KOPT-K1 (cell line): ENCODE data around the gene ERI3.

Experiments
- H3K27ac ChIP-seq: fragments of 200-600 bp; sonication (generic); 2 replicates; pipeline ENCODE4 v1.5.1; 2016; ENCODE audit warnings: antibody characterized with exemption, mild to moderate bottlenecking, low read depth, low read length; ENCODE audit not compliant: poor library complexity, severe bottlenecking
- H3K36me3 ChIP-seq: fragments of 200-600 bp; sonication (generic); 2 replicates; pipeline ENCODE4 v1.5.1; 2017; ENCODE audit warnings: antibody characterized with exemption, mild to moderate bottlenecking, low read length, moderate library complexity; ENCODE audit not compliant: insufficient read depth
- H3K9me3 ChIP-seq: fragments of 200-600 bp; sonication (generic); 2 replicates; pipeline ENCODE4 v1.5.1; 2017; ENCODE audit warnings: antibody characterized with exemption, low read length, mild to moderate bottlenecking; ENCODE audit not compliant: insufficient read depth, poor library complexity, severe bottlenecking

Gene ERI3

DNA sequence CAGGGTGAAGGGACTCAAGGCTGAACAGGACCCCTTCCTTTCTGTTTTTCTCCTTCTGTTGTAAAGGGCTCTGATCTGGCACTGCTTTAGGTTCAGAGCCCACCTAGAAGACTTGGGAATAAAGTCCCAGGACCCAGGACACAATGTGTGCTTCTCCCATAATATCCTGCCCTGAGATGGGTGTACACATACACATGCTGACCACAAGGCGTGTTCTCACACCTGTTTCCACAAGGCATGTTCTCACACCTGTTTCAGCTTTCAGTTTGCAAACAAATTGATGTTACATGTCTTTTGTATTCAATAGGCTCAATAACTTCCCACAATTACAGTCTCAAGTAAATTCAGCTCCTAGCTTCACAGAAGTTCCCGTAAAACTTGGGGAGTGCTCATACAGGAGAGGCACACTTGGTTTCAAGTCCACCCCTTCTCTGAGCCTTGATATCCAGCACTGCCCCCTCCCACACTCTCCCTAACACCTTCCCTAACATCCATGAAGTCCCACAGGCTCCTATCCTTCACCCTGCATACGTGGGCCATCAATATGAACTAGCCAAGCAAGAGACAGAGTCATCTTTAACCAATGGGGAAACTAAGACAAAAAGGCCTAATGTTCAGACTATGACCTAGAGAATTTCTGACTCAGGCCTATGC is 41.7 kb downstream of the ERI3 start:
- H3K27ac ChIP-seq: no peak overlapping the region
- H3K9me3 ChIP-seq: no peaks in the 10 kb centered on the region
- peaks cover 92% of the 10 kb centered on the region for H3K36me3 ChIP-seq

- no peak overlapping the region for H3K27ac ChIP-seq
- H3K9me3 ChIP-seq: no peaks in the 10 kb centered on the region
- peaks cover 92% of the 10 kb centered on the region for H3K36me3 ChIP-seq
Observed at GRCh38 chr1:44312399-44313196, 42.5 kb downstream of the ERI3 start.

DNA sequence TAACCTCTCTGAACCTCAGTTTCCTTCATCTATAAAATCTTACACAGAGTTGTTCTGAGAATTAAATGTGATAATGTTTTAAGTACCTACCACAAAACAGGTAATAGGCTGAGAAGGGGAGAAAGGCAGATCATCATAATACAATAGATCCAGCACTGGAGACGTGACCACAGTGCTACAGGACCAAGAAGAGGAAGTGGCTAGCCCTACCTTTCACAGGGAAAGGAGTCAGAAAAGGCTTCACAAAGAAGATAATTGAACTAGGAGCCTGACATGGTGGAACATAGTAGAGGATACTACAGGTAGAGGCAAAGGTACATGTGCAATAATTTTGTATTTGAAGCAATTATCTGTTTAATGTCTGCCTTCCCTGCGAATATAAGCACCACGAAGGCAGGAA is 45.1 kb downstream of the ERI3 start:
- no peak overlapping the region for H3K27ac ChIP-seq
- no peaks in the 10 kb centered on the region for H3K9me3 ChIP-seq
- peaks cover 80% of the 10 kb centered on the region for H3K36me3 ChIP-seq

GRCh38 chr1:44305962-44306422 is 49.1 kb downstream of the ERI3 start:
- Histone ChIP-seq H3K36me3 (peaks cover 76% of the 10 kb centered on the region), H3K27ac (no peak overlapping the region), H3K9me3 (no peaks in the 10 kb centered on the region)

DNA sequence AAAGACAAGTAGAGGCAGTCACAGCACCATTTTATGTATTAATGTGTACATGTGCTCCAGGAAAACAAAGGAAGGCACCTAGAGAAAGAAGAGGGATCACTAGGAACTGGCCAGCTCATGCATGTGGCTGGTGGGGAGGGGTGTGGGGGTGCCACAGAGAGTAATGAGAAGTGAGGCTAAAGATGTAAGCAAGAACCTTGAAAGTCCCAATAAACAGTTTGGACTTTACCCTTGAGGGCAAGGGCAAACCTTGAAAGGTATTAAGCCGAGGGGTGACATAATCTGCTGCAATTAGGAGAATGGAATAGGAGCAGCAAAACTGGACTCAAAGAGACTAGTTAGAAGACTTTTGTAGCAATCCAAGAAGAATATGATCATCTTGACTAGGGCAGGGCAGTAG is 51.5 kb downstream of the ERI3 start:
- Histone ChIP-seq H3K27ac (no peak overlapping the region), H3K36me3 (peaks cover 60% of the 10 kb centered on the region), H3K9me3 (no peaks in the 10 kb centered on the region)

DNA sequence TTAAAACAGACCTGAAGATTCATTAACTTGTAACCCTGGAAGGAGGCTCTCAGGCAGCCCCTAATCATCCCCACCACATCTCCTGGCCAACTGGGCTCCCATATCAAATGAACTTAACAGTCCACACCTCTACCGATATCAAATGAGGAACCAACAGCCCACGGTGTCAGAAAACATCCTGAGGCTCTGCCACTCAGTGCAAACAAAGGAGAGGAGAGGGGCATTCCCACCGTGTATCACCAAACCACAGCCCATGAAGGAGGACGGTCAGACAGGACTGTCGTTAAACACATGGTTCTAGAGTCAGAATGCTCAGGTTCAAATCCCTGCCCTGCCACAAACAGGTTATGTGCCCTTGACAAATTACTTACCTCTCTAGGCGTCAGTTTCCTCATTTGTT is 52.5 kb downstream of the ERI3 start:
- Histone ChIP-seq H3K36me3 (peaks cover 56% of the 10 kb centered on the region), H3K9me3 (no peaks in the 10 kb centered on the region), H3K27ac (no peak overlapping the region)

DNA sequence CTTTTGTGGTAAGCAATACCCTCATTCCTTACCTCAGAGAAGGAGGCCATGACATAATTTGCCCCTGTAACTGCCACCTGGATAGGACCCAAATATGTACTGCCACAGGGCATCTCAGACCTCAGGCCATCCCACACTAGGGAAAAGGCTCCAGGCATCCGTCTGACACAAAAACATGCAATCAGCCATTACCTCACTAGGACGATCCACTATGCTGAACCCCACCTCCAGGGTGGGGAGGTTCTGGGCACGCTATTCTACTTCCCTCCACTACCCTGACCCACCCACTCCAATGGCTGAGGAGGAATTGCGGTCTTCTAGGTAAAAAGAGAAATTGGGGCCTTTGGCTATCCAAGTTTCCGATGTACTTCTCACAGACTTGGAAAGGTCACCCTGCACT is 53.6 kb downstream of the ERI3 start:
- no peak overlapping the region for H3K27ac ChIP-seq
- peaks cover 56% of the 10 kb centered on the region for H3K36me3 ChIP-seq
- no peaks in the 10 kb centered on the region for H3K9me3 ChIP-seq

- Histone ChIP-seq H3K9me3 (no peaks in the 10 kb centered on the region), H3K27ac (no peak overlapping the region), H3K36me3 (peaks cover 59% of the 10 kb centered on the region)
Observed at GRCh38 chr1:44300852-44301251, 54.2 kb downstream of the ERI3 start.

DNA sequence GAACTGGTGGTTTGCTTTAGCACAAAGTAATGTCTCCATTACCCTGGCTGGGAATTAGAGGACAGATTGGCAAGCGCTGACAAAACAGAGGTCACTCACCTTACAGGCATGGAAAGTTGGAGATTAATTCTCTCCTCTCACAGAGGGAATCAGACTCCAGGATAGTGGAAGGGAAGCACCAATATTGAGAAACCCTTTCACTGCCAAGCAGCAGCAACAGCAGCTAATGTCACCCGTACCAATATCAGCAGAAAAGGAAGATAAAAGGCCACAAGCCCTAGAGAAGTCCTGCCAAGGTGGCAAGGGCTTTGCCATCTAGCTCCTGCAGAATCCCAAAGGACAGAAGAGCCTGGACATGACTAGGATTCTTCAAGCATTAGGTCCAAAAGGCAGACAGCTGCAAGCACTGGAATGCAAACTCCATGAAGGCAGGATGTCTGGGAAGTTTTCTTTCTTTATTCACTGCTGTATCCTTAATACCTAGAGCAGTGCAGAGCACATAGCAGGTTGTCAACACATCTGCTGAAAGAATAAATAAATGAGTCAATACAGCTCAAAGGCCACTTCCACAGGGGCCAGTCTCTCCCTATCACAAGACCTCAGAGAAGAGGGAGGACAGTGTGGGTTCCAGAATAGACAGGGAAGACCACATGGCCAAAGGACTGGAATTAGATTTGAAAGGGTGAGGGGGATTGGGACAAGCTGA is 57.2 kb downstream of the ERI3 start:
- no peaks in the 10 kb centered on the region for H3K9me3 ChIP-seq
- H3K36me3 ChIP-seq: peaks cover 66% of the 10 kb centered on the region
- H3K27ac ChIP-seq: no peak overlapping the region

GRCh38 chr1:44296806-44297205 is 58.3 kb downstream of the ERI3 start:
- no peak overlapping the region for H3K27ac ChIP-seq
- H3K9me3 ChIP-seq: no peaks in the 10 kb centered on the region
- peaks cover 65% of the 10 kb centered on the region; the same call in 1 of the 2 replicates for H3K36me3 ChIP-seq

GRCh38 chr1:44296086-44296485 is 59.0 kb downstream of the ERI3 start:
- H3K36me3 ChIP-seq: peaks cover 58% of the 10 kb centered on the region; the same call in 1 of the 2 replicates
- H3K27ac ChIP-seq: no peak overlapping the region
- H3K9me3 ChIP-seq: no peaks in the 10 kb centered on the region

DNA sequence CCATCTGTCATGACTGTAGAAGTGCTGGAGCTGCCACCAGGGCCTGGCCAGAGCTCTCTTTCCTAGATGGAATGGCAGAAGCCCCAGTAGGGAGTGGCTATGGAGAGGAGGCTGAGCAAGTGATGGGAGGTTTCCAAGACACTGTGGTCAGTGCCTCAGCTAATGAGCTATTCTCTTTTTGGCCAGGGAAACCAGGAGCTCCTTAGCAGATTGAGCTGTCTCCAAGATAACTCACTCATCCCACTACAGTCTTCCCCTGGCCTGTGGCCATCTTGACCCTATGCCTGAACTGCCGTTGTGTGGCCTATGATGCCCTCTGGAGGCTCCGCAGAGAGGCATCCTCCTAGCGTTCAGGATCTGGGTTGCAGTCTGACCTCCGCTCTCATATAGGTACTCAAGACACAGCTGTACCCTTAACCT is 60.5 kb downstream of the ERI3 start:
- Histone ChIP-seq H3K9me3 (no peaks in the 10 kb centered on the region), H3K36me3 (peaks cover 58% of the 10 kb centered on the region; the same call in 1 of the 2 replicates), H3K27ac (no peak overlapping the region)

GRCh38 chr1:44293761-44294315 is 61.2 kb downstream of the ERI3 start:
- Histone ChIP-seq H3K27ac (no peak overlapping the region), H3K9me3 (no peaks in the 10 kb centered on the region), H3K36me3 (peaks cover 58% of the 10 kb centered on the region; the same call in 1 of the 2 replicates)

DNA sequence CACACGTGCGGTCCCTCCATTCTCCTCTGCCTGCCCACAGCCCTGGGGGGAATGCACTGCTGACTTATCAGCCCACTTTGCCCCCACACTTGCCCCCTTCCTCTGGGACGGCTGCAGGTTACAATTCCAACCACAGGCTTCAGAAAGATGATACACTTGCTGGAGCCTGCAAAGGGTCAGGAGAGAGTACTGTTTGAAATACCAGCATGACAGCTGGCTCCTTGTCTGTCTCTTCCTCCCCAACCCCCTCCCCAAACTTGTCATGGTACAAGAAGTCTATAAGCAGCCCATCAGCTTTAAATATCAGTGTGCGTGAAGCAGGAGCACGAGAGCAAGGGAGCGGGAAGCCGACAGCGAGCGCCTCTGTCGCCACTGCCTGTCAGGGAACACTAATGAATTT is 62.4 kb downstream of the ERI3 start:
- H3K36me3 ChIP-seq: peaks cover 63% of the 10 kb centered on the region; the same call in 1 of the 2 replicates
- no peaks in the 10 kb centered on the region for H3K9me3 ChIP-seq
- no peak overlapping the region for H3K27ac ChIP-seq
